A673 (cell line): ENCODE measurements around the gene S100A4. TPM values are rescaled to one million over a fixed set of nuclear protein-coding genes. Genes with fewer than 3 reads are reported as not detected.
"Not testable (repeated sequence)": the region's sequence is repeated elsewhere in the genome, so short reads cannot be mapped to it uniquely, and the experiment has no call there.

ENCODE experiments used
- BruUV-seq: library from RNA; stranded (reverse); fragments of 400-500 nt; replicated peaks from 2 replicates; lab custom pipeline; 2021; lab: Mats Ljungman, UMichigan
- CTCF ChIA-PET: fragments of 300-600 bp; sonication (Branson Sonifier 250); formaldehyde crosslinking; loops from one replicate; lab custom pipeline; 2022; ENCODE audit warnings: antibody characterized with exemption; lab: Charles Lee
- POLR2A ChIA-PET: fragments of 300-600 bp; sonication (Branson Sonifier 250); formaldehyde crosslinking; loops from one replicate; lab custom pipeline; 2022; ENCODE audit warnings: antibody characterized with exemption; ENCODE audit not compliant: low non-redundant PET; lab: Charles Lee
- DNase-seq: peaks from one replicate; pipeline ENCODE4 v3.0.0-alpha.2; 2015; ENCODE audit warnings: low spot score
- H3K27ac ChIP-seq: fragments of 200-600 bp; sonication (generic); 2 replicates; pipeline ENCODE4 v1.5.1; 2016; ENCODE audit warnings: mixed run types, low read depth, mild to moderate bottlenecking, mixed read lengths, antibody characterized with exemption, low read length; ENCODE audit not compliant: poor library complexity, severe bottlenecking
- H3K27me3 ChIP-seq: fragments of 200-600 bp; sonication (generic); replicated peaks from 2 replicates; pipeline ENCODE4 v1.6.1; 2017; ENCODE audit warnings: mixed run types, low read depth, mild to moderate bottlenecking, mixed read lengths, antibody characterized with exemption, low read length; ENCODE audit not compliant: insufficient read depth, poor library complexity
- H3K36me3 ChIP-seq: fragments of 200-600 bp; sonication (generic); 2 replicates; pipeline ENCODE4 v1.6.1; 2016; ENCODE audit warnings: mixed run types, mild to moderate bottlenecking, mixed read lengths, antibody characterized with exemption, low read length; ENCODE audit not compliant: insufficient read depth, poor library complexity, severe bottlenecking
- H3K4me1 ChIP-seq: fragments of 200-600 bp; sonication (generic); 2 replicates; pipeline ENCODE4 v1.6.1; 2017; ENCODE audit warnings: mixed run types, mild to moderate bottlenecking, mixed read lengths, antibody characterized with exemption, low read length; ENCODE audit not compliant: insufficient read depth, poor library complexity, severe bottlenecking
- H3K4me3 ChIP-seq: fragments of 200-600 bp; sonication (generic); 2 replicates; pipeline ENCODE4 v1.5.1; 2016; ENCODE audit warnings: low read depth, mixed run types, mild to moderate bottlenecking, mixed read lengths, low read length; ENCODE audit not compliant: poor library complexity, severe bottlenecking
- H3K9me3 ChIP-seq: fragments of 200-600 bp; sonication (generic); 2 replicates; pipeline ENCODE4 v1.6.1; 2016; ENCODE audit warnings: mixed run types, low read depth, mild to moderate bottlenecking, mixed read lengths, antibody characterized with exemption, low read length; ENCODE audit not compliant: poor library complexity, severe bottlenecking
- CTCF ChIP-seq: fragments of 300-800, 200-600 bp; sonication (generic); conservative IDR thresholded peaks from 2 replicates; pipeline ENCODE4 v1.5.1; 2017; ENCODE audit warnings: low read depth, mild to moderate bottlenecking, antibody characterized with exemption, low read length, moderate library complexity, mixed read lengths
- EZH2 ChIP-seq: fragments of 200-600 bp; sonication (generic); IDR thresholded peaks from 2 replicates; pipeline ENCODE4 v1.6.1; 2017; ENCODE audit warnings: borderline replicate concordance, low read depth, mild to moderate bottlenecking, mixed read lengths, antibody characterized with exemption, low read length; ENCODE audit not compliant: poor library complexity, severe bottlenecking
- intact Hi-C: fragments of 100-400 bp; cut with micrococcal nuclease; formaldehyde crosslinking; loops from one replicate; pipeline ENCODE4 v1.10.0; 2022; ENCODE audit not compliant: unreplicated experiment
- total RNA-seq: library from RNA; stranded (reverse); gene quantifications from 2 replicates; pipeline ENCODE4 v1.2.3, GENCODE V29; 2021

S100A4 gene
- total RNA-seq, 1 experiment from 2014 or later = 20.0 TPM

DNA sequence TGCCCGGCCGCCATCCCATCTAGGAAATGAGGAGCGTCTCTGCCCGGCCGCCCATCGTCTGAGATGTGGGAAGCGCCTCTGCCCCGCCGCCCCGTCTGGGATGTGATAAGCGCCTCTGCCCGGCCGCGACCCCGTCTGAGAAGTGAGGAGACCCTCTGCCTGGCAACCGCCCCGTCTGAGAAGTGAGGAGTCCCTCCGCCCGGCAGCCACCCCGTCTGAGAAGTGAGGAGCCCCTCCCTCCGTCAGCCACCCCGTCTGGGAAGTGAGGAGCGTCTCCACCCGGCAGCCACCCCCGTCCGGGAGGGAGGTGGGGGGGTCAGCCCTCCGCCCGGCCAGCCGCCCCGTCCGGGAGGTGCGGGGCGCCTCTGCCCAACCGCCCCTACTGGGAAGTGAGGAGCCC lies 37.2 kb upstream of the S100A4 start:
- H3K27ac ChIP-seq, intact Hi-C loops, H3K36me3 ChIP-seq, H3K4me3 ChIP-seq, CTCF ChIA-PET, H3K9me3 ChIP-seq, H3K4me1 ChIP-seq, POLR2A ChIA-PET, BruUV-seq, H3K27me3 ChIP-seq, DNase-seq: not testable (repeated sequence)

GRCh38 chr1:153578936-153579335 lies 33.3 kb upstream of the S100A4 start:
- intact Hi-C loops = no loop called here
- no peak overlapping the region for H3K27ac ChIP-seq

DNA sequence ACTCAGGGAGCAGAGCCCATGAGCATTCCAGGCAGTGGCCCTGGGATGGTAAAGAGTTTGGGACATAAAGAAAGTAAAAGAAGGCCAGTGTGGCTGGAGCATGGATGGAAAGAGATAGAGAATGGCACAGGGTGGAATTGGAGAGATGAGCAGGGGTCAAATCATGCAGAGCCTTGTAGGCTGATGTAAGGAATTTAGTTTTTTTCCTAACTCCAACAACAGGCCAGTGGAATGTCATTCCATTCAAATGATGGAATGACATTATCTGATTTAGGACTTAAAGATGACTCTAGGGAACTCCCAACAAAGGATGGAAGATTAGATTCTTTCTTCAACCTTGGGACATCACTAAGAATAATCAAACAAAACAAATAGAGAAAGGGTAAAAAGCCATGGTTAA lies 32.9 kb upstream of the S100A4 start:
- Histone ChIP-seq H3K36me3 (no peaks in the 10 kb centered on the region), H3K4me1 (no peaks in the 10 kb centered on the region), H3K27me3 (no peaks in the 10 kb centered on the region), H3K9me3 (no peaks in the 10 kb centered on the region), H3K4me3 (no peak overlapping the region), H3K27ac (no peak overlapping the region)
- no TSS peak for BruUV-seq
- ChIA-PET POLR2A (no interaction called here), CTCF (no interaction called here)
- TF ChIP-seq CTCF (no peak), EZH2 (no peak)
- no peak for DNase-seq
- intact Hi-C loops = no loop called here

More at GRCh38 chr1:153578936-153579335, 33.3 kb upstream of the S100A4 start:
- TF ChIP-seq EZH2 (no peak), CTCF (no peak)
- Histone ChIP-seq H3K4me3 (no peak overlapping the region), H3K27me3 (no peaks in the 10 kb centered on the region), H3K36me3 (no peaks in the 10 kb centered on the region), H3K9me3 (no peaks in the 10 kb centered on the region), H3K4me1 (no peaks in the 10 kb centered on the region)
- ChIA-PET POLR2A (no interaction called here), CTCF (no interaction called here)
- DNase-seq = no peak
- BruUV-seq = no TSS peak

DNA sequence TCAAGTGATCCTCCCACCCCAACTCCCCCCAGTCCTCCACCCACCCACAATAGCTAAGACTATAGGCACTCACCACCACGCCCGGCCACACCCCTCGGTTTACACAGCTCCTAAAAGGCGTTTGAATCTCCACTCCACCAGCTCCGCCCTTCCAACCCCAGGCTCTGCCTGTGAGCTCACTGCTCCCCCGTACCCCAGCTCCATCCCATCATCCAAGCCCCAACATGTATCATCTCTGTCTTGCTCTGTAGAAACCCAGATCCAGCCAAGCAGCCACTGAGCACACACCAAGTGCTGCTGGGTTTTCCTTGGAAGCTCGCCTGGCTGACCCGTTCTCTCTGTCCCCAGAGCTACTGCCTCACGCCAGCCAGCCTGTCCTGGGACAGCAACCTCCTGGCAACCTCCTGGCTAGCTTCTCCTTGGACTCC lies 32.0 kb upstream of the S100A4 start:
- POLR2A ChIA-PET = no interaction called here
- H3K4me3 ChIP-seq = no peak overlapping the region
- intact Hi-C loops = no loop called here
- no TSS peak for BruUV-seq
- H3K36me3 ChIP-seq = no peaks in the 10 kb centered on the region
- CTCF ChIA-PET = no interaction called here
- H3K4me1 ChIP-seq = no peaks in the 10 kb centered on the region
- H3K9me3 ChIP-seq = no peaks in the 10 kb centered on the region
- DNase-seq = no peak
- TF ChIP-seq EZH2 (no peak), CTCF (no peak)
- no peak overlapping the region for H3K27ac ChIP-seq
- H3K27me3 ChIP-seq = no peaks in the 10 kb centered on the region
